Measurements from ENCODE around the gene ZFHX3. TPM values are rescaled to one million over a fixed set of nuclear protein-coding genes. Genes with fewer than 3 reads are reported as not detected.

ZFHX3 gene
- total and polyA plus RNA-seq, 10 of the 15 experiments (the other 5 are each of a cell fraction or from before 2014, with no cell fraction given) = 0.68 to 8.6 (median 2.0) TPM

GRCh38 chr16:73058616-73059409 lies 10.9 kb upstream of the ZFHX3 start (continued):
- TF ChIP-seq ZBTB40 (IDR thresholded peaks at IDR 0.05; ENCODE audit: borderline replicate concordance) (no peak), ZNF217 (IDR thresholded peaks at IDR 0.05) (no peak), NBN (IDR thresholded peaks at IDR 0.05) (peak; percentile 43; the same call in 1 of the 2 replicates), MAX (IDR thresholded peaks at IDR 0.05; ENCODE audit: low read depth, low read length) (no peak), CHD1 (IDR thresholded peaks at IDR 0.05; ENCODE audit: low read depth, low read length) (no peak), NR2C2 (IDR thresholded peaks at IDR 0.05; ENCODE audit: borderline replicate concordance, control insufficient read depth, insufficient read length, low read depth) (no peak), BCLAF1 (IDR thresholded peaks at IDR 0.05) (no peak), CUX1 (IDR thresholded peaks at IDR 0.05; ENCODE audit: insufficient replicate concordance, low read depth, low read length) (no peak), ASH2L (IDR thresholded peaks at IDR 0.05; ENCODE audit: borderline replicate concordance, low read depth) (no peak), CTCF (IDR thresholded peaks at IDR 0.05 in 2 of 3, conservative IDR thresholded peaks at IDR 0.05 in 1 of 3; ENCODE audit: control insufficient read depth in 2 of 3, extremely low read depth in 1 of 3, insufficient read depth in 1 of 3, low read depth in 3 of 3, low read length in 3 of 3) (no peak), ZNF207 (IDR thresholded peaks at IDR 0.05; ENCODE audit: borderline replicate concordance) (no peak), ATF7 (IDR thresholded peaks at IDR 0.05; ENCODE audit: low read depth) (no peak), SUPT20H (IDR thresholded peaks at IDR 0.05; ENCODE audit: borderline replicate concordance, control insufficient read depth, low read depth, low read length) (no peak)
